ENCODE results near the gene BET1.

BET1 gene

GRCh38 chr7:93958651-93959050 is 45.5 kb downstream of the BET1 start:
- DNase-seq (ENCODE audit: low read depth in 1 of 2, low spot score in 1 of 2): no peak

- no peak for DNase-seq (ENCODE audit: low read depth in 1 of 2, low spot score in 1 of 2)
Observed at GRCh38 chr7:93958216-93958615, 45.9 kb downstream of the BET1 start.

- no peak for DNase-seq (ENCODE audit: low read depth in 1 of 2, low spot score in 1 of 2)
Observed at GRCh38 chr7:93957767-93958166, 46.4 kb downstream of the BET1 start.

GRCh38 chr7:93955304-93955703 is 48.9 kb downstream of the BET1 start:
- DNase-seq (ENCODE audit: low read depth in 1 of 2, low spot score in 1 of 2): no peak

GRCh38 chr7:93949423-93949822 is 54.7 kb downstream of the BET1 start:
- DNase-seq (ENCODE audit: low read depth in 1 of 2, low spot score in 1 of 2): no peak

GRCh38 chr7:93948873-93949272 is 55.3 kb downstream of the BET1 start:
- DNase-seq (ENCODE audit: low read depth in 1 of 2, low spot score in 1 of 2): no peak

- DNase-seq (ENCODE audit: low read depth in 1 of 2, low spot score in 1 of 2): no peak
Observed at GRCh38 chr7:93948106-93948505, 56.0 kb downstream of the BET1 start.

GRCh38 chr7:93945756-93946535 is 58.2 kb downstream of the BET1 start:
- DNase-seq (ENCODE audit: low read depth in 1 of 2, low spot score in 1 of 2): no peak

GRCh38 chr7:93945083-93945482 is 59.1 kb downstream of the BET1 start:
- no peak for DNase-seq (ENCODE audit: low read depth in 1 of 2, low spot score in 1 of 2)

- no peak for DNase-seq (ENCODE audit: low read depth in 1 of 2, low spot score in 1 of 2)
Observed at GRCh38 chr7:93944673-93945072, 59.5 kb downstream of the BET1 start.

GRCh38 chr7:93943816-93944540 is 60.2 kb downstream of the BET1 start:
- DNase-seq (ENCODE audit: low read depth in 1 of 2, low spot score in 1 of 2): no peak

All from activated CD4-positive, alpha-beta T cell treated with anti-CD3 and anti-CD28 coated beads, Interleukin-2, amount 50 U/mL, for 24 hours (primary cell).